Mesenchymal stem cell (in vitro differentiated cells and primary cell): Measurements from ENCODE around the gene ABCA1. TPM values are rescaled to one million over a fixed set of nuclear protein-coding genes. Genes with fewer than 3 reads are reported as not detected.
"Not testable (repeated sequence)": the region's sequence is repeated elsewhere in the genome, so short reads cannot be mapped to it uniquely, and the experiment has no call there.

Experiments
- DNase-seq: peaks from one replicate; pipeline ENCODE4 v3.0.0-alpha.2; 2013
- H2AFZ ChIP-seq: one replicate; pipeline ENCODE4 v1.6.1; 2013; ENCODE audit warnings: low read depth, mild to moderate bottlenecking, control low read depth, inconsistent platforms, low read length, moderate library complexity
- H2AK5ac ChIP-seq: 2 replicates; pipeline ENCODE4 v1.6.1; 2013; ENCODE audit warnings: low read length, moderate library complexity, mild to moderate bottlenecking, inconsistent platforms; ENCODE audit not compliant: severe bottlenecking
- H2BK120ac ChIP-seq: one replicate; pipeline ENCODE4 v1.6.1; 2013; ENCODE audit warnings: low read depth, mild to moderate bottlenecking, inconsistent platforms, low read length, moderate library complexity
- H2BK12ac ChIP-seq, 2 experiments: one replicate each; pipeline ENCODE4 v1.6.1; 2013; ENCODE audit warnings: inconsistent platforms in 2 of 2, low read length in 2 of 2, mild to moderate bottlenecking in 2 of 2, moderate library complexity in 2 of 2, control low read depth in 1 of 2
- H2BK15ac ChIP-seq: one replicate; pipeline ENCODE4 v1.6.1; 2013; ENCODE audit warnings: mild to moderate bottlenecking, low read depth, inconsistent platforms; ENCODE audit not compliant: poor library complexity, severe bottlenecking
- H2BK5ac ChIP-seq: 2 replicates; pipeline ENCODE4 v1.6.1; 2013; ENCODE audit warnings: low read depth, mild to moderate bottlenecking, low read length, control low read depth, inconsistent platforms; ENCODE audit not compliant: poor library complexity, severe bottlenecking
- H3K14ac ChIP-seq, 2 experiments: one replicate each; pipeline ENCODE4 v1.6.1; 2013; ENCODE audit warnings: inconsistent platforms in 2 of 2, low read length in 2 of 2, control low read depth in 1 of 2, mild to moderate bottlenecking in 1 of 2, moderate library complexity in 1 of 2
- H3K18ac ChIP-seq, 2 experiments: one replicate each; pipeline ENCODE4 v1.6.1; 2013; ENCODE audit warnings: inconsistent platforms in 2 of 2, low read length in 2 of 2, control low read depth in 1 of 2, low read depth in 1 of 2, mild to moderate bottlenecking in 1 of 2
- H3K23ac ChIP-seq, 2 experiments: one replicate each; pipeline ENCODE4 v1.6.1; 2013; ENCODE audit warnings: inconsistent platforms in 2 of 2, low read length in 2 of 2, mild to moderate bottlenecking in 2 of 2, moderate library complexity in 2 of 2, control low read depth in 1 of 2
- H3K27ac ChIP-seq: 2 replicates; pipeline ENCODE4 v1.5.1; 2013; ENCODE audit warnings: mild to moderate bottlenecking, moderate library complexity, low read length, control low read depth, inconsistent platforms; ENCODE audit not compliant: poor library complexity, severe bottlenecking
- H3K27me3 ChIP-seq, 2 experiments: 2 replicates each; pipeline versions ENCODE4 v1.6.1 to v1.7.0; 2013; ENCODE audit warnings: low read length in 2 of 2, mild to moderate bottlenecking in 2 of 2, moderate library complexity in 2 of 2, control low read depth in 1 of 2, inconsistent platforms in 1 of 2; ENCODE audit not compliant: control insufficient read depth in 1 of 2, insufficient read depth in 1 of 2
- H3K36me3 ChIP-seq, 2 experiments: 2 replicates each; pipeline versions ENCODE4 v1.6.1 to v1.7.0; 2013; ENCODE audit warnings: low read length in 2 of 2, control low read depth in 1 of 2, inconsistent platforms in 1 of 2, low read depth in 1 of 2, mild to moderate bottlenecking in 1 of 2; ENCODE audit not compliant: insufficient read depth in 2 of 2, control insufficient read depth in 1 of 2
- H3K4ac ChIP-seq, 2 experiments: one replicate each; pipeline ENCODE4 v1.6.1; 2013; ENCODE audit warnings: inconsistent platforms in 2 of 2, low read length in 2 of 2, mild to moderate bottlenecking in 2 of 2, moderate library complexity in 2 of 2, control low read depth in 1 of 2, low read depth in 1 of 2
- H3K4me1 ChIP-seq: 2 replicates; pipeline ENCODE4 v1.6.1; 2013; ENCODE audit warnings: low read depth, low read length, control low read depth; ENCODE audit not compliant: control insufficient read depth, insufficient read depth
- H3K4me2 ChIP-seq: 2 replicates; pipeline ENCODE4 v1.6.1; 2013; ENCODE audit warnings: low read length, mild to moderate bottlenecking, inconsistent platforms; ENCODE audit not compliant: poor library complexity, severe bottlenecking
- H3K4me3 ChIP-seq, 2 experiments: 2 replicates each; pipeline versions ENCODE4 v1.5.1 to v1.7.0; 2013; ENCODE audit warnings: low read length in 2 of 2, mild to moderate bottlenecking in 2 of 2, control low read depth in 1 of 2, low read depth in 1 of 2; ENCODE audit not compliant: insufficient read depth in 1 of 2
- H3K79me1 ChIP-seq: replicated peaks from 2 replicates; pipeline ENCODE4 v1.6.1; 2013; ENCODE audit warnings: mild to moderate bottlenecking, control low read depth, low read length, inconsistent platforms; ENCODE audit not compliant: poor library complexity, severe bottlenecking
- H3K9ac ChIP-seq: 2 replicates; pipeline ENCODE4 v1.7.0; 2013; ENCODE audit warnings: mild to moderate bottlenecking, low read length, moderate library complexity
- H3K9me3 ChIP-seq: 2 replicates; pipeline ENCODE4 v1.7.0; 2013; ENCODE audit warnings: mild to moderate bottlenecking, low read length; ENCODE audit not compliant: control insufficient read depth
- H4K8ac ChIP-seq: one replicate; pipeline ENCODE4 v1.6.1; 2013; ENCODE audit warnings: inconsistent platforms, mild to moderate bottlenecking, low read length, moderate library complexity
- H4K91ac ChIP-seq: one replicate; pipeline ENCODE4 v1.6.1; 2013; ENCODE audit warnings: mild to moderate bottlenecking, low read length, inconsistent platforms
- WGBS: methylation state at CpG from one replicate; pipeline ENCODE4 v1.1.7; 2013; ENCODE audit warnings: mixed read lengths; 5-methylcytosine and 5-hydroxymethylcytosine counted together
- polyA plus RNA-seq, 2 experiments: library from polyadenylated mRNA; stranded (reverse); fragments of 200-250 nt; gene quantifications; one replicate each; pipeline ENCODE4 v1.2.3, GENCODE V29; 2013

Gene ABCA1
- polyA plus RNA-seq (2013, experiment 1 of 2): 27.2 TPM
- polyA plus RNA-seq (2013, experiment 2 of 2): 25.4 TPM

GRCh38 chr9:104927912-104928740 lies at the start of gene ABCA1:
Gene ABCA1 (minus strand): TSS chr9:104928155. CDS start chr9:104903679, 24,476 bp downstream.
- no peaks in the 10 kb centered on the region for H3K9me3 ChIP-seq
- no peaks in the 10 kb centered on the region for H3K27me3 ChIP-seq
- peak within 1 kb of the TSS; percentile 46 for H4K91ac ChIP-seq
- H2BK120ac ChIP-seq: peak within 1 kb of the TSS; percentile 93
- peak within 1 kb of the TSS; percentile 60 for H2BK15ac ChIP-seq
- no peak within 1 kb of the TSS for H2BK5ac ChIP-seq
- H3K27ac ChIP-seq: peak within 1 kb of the TSS; percentile 19
- H3K4me1 ChIP-seq: peaks cover 2% of the 10 kb centered on the region
- H3K18ac ChIP-seq: peak within 1 kb of the TSS; percentile 85 to 94
- H3K4me3 ChIP-seq: peak within 1 kb of the TSS; percentile 61 to 99
- H3K23ac ChIP-seq: peak within 1 kb of the TSS in 1 of 2 experiments; percentile 85
- peak within 1 kb of the TSS; percentile 5 to 57 for H3K4ac ChIP-seq
- H2AFZ ChIP-seq: no peak within 1 kb of the TSS
- no peaks in the 10 kb centered on the region for H3K79me1 ChIP-seq
- peaks cover 0 to 4% of the 10 kb centered on the region in 2 experiments for H3K36me3 ChIP-seq
- peak; percentile 93 for DNase-seq
- 3% methylated on average over 38 of the region's 53 CpGs for WGBS
- peak within 1 kb of the TSS; percentile 96 for H3K9ac ChIP-seq
- H4K8ac ChIP-seq: peak within 1 kb of the TSS; percentile 35
- H2BK12ac ChIP-seq: peak within 1 kb of the TSS; percentile 27 to 50
- no peak within 1 kb of the TSS for H2AK5ac ChIP-seq
- H3K4me2 ChIP-seq: peak within 1 kb of the TSS; percentile 89
- H3K14ac ChIP-seq: peak within 1 kb of the TSS in 1 of 2 experiments; percentile 55

GRCh38 chr9:104977580-104977979 lies 49.6 kb upstream of the ABCA1 start:
- Histone ChIP-seq H2BK12ac (no peak overlapping the region), H2BK15ac (no peak overlapping the region), H2BK5ac (no peak overlapping the region), H3K79me1 (no peaks in the 10 kb centered on the region), H2AFZ (no peak overlapping the region), H3K4me3 (no peak overlapping the region), H3K36me3 (no peaks in the 10 kb centered on the region), H3K9ac (no peak overlapping the region), H3K4me1 (no peaks in the 10 kb centered on the region), H3K23ac (no peak overlapping the region), H3K4me2 (no peak overlapping the region), H2AK5ac (no peak overlapping the region), H3K18ac (no peak overlapping the region), H2BK120ac (no peak overlapping the region), H3K9me3 (no peaks in the 10 kb centered on the region), H4K91ac (no peak overlapping the region), H3K4ac (no peak overlapping the region), H4K8ac (no peak overlapping the region), H3K14ac (no peak overlapping the region), H3K27ac (no peak overlapping the region), H3K27me3 (no peaks in the 10 kb centered on the region)
- DNase-seq: no peak

- no peak overlapping the region for H2BK12ac ChIP-seq
- H3K9ac ChIP-seq: no peak overlapping the region
- no peak overlapping the region for H3K27ac ChIP-seq
- no peaks in the 10 kb centered on the region for H3K79me1 ChIP-seq
- H3K18ac ChIP-seq: no peak overlapping the region
- WGBS: over 99% methylated on average over 4 of the region's 6 CpGs
- H4K91ac ChIP-seq: no peak overlapping the region
- no peak overlapping the region for H3K4me3 ChIP-seq
- H2BK120ac ChIP-seq: no peak overlapping the region
- H3K4me2 ChIP-seq: no peak overlapping the region
- no peaks in the 10 kb centered on the region for H3K27me3 ChIP-seq
- H3K9me3 ChIP-seq: no peaks in the 10 kb centered on the region
- H3K14ac ChIP-seq: no peak overlapping the region
- no peak overlapping the region for H3K23ac ChIP-seq
- no peak overlapping the region for H4K8ac ChIP-seq
- H2BK15ac ChIP-seq: no peak overlapping the region
- DNase-seq: no peak
- no peak overlapping the region for H2AFZ ChIP-seq
- no peak overlapping the region for H2BK5ac ChIP-seq
- no peak overlapping the region for H3K4ac ChIP-seq
- H2AK5ac ChIP-seq: no peak overlapping the region
- no peaks in the 10 kb centered on the region for H3K4me1 ChIP-seq
- no peaks in the 10 kb centered on the region for H3K36me3 ChIP-seq
Measured at GRCh38 chr9:104977168-104977567, 49.2 kb upstream of the ABCA1 start.

GRCh38 chr9:104975966-104976595 lies 48.1 kb upstream of the ABCA1 start:
- not testable (repeated sequence) for H4K8ac ChIP-seq, H3K9me3 ChIP-seq, H3K4me1 ChIP-seq, H3K27ac ChIP-seq, H3K36me3 ChIP-seq, H2BK12ac ChIP-seq, H3K4me3 ChIP-seq, H3K14ac ChIP-seq, H3K9ac ChIP-seq, H3K27me3 ChIP-seq, H3K18ac ChIP-seq, H4K91ac ChIP-seq, H2AFZ ChIP-seq, H3K4ac ChIP-seq, H3K79me1 ChIP-seq, H2BK5ac ChIP-seq, H2BK120ac ChIP-seq, H2AK5ac ChIP-seq, DNase-seq, H3K23ac ChIP-seq, H3K4me2 ChIP-seq, H2BK15ac ChIP-seq
- 95% methylated on average over 6 of the region's 9 CpGs for WGBS
